Neural crest cell (in vitro differentiated cells): ENCODE results near the gene GNA12. TPM values are rescaled to one million over a fixed set of nuclear protein-coding genes. Genes with fewer than 3 reads are reported as not detected.

Experiments used
- DNase-seq: peaks from one replicate; pipeline ENCODE4 v3.0.0; 2021; ENCODE audit warnings: low read depth, mixed read lengths, low spot score
- H3K27ac Mint-ChIP-seq: one replicate; pipeline ENCODE4 v1.8.0; 2021; ENCODE audit warnings: mild to moderate bottlenecking, mixed read lengths; ENCODE audit not compliant: unreplicated experiment
- H3K27me3 Mint-ChIP-seq: 2 replicates; pipeline ENCODE4 v1.8.0; 2021; ENCODE audit warnings: low read depth, mild to moderate bottlenecking, mixed read lengths
- H3K36me3 Mint-ChIP-seq: 2 replicates; pipeline ENCODE4 v1.8.0; 2021; ENCODE audit warnings: low read depth, mild to moderate bottlenecking, mixed read lengths
- H3K4me1 Mint-ChIP-seq: 2 replicates; pipeline ENCODE4 v1.8.0; 2021; ENCODE audit warnings: mixed read lengths
- H3K4me3 Mint-ChIP-seq: one replicate; pipeline ENCODE4 v1.8.0; 2021; ENCODE audit warnings: mild to moderate bottlenecking, mixed read lengths
- H3K9me3 Mint-ChIP-seq: 2 replicates; pipeline ENCODE4 v1.8.0; 2021; ENCODE audit warnings: mixed read lengths
- CTCF ChIP-seq: fragments of 200-600 bp; sonication (generic); conservative IDR thresholded peaks from 2 replicates; pipeline ENCODE4 v1.5.0; 2021; ENCODE audit warnings: antibody characterized with exemption, mild to moderate bottlenecking
- total RNA-seq: library from RNA; stranded (reverse); gene quantifications from 2 replicates; pipeline ENCODE4 v1.2.1, GENCODE V29; 2021

The GNA12 gene
- total RNA-seq, 1 donor from 2014 or later = 63.5 TPM

- Mint-ChIP-seq H3K4me3 (no peak overlapping the region), H3K9me3 (no peaks in the 10 kb centered on the region), H3K36me3 (no peaks in the 10 kb centered on the region), H3K4me1 (peaks cover 46% of the 10 kb centered on the region), H3K27me3 (no peaks in the 10 kb centered on the region), H3K27ac (peak overlapping the region; percentile 54)
- no peak for DNase-seq
- TF ChIP-seq CTCF = no peak
These were observed 40.4 kb downstream of the GNA12 start for GRCh38 chr7:2803755-2804154.

DNA sequence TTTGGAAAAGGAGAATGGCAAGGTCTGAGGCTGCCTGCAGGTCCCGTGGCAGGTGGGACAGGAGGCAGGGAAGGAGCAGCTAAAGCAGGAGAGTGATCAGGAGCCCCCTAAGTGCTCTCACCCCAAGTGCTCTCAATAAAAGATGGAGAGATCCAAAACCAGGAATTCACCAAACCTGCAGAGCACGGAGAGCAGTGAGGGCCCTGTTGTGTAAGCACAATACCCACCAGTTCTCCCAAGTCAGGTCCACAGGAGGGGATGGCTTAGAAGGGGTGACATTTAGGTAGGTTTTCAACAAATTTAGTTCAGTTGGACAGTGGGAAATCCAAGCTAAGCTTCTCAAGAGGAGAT, 40.8 kb downstream of the GNA12 start:
- Mint-ChIP-seq H3K4me3 (no peak overlapping the region), H3K27ac (no peak overlapping the region), H3K27me3 (no peaks in the 10 kb centered on the region), H3K4me1 (peaks cover 43% of the 10 kb centered on the region), H3K9me3 (no peaks in the 10 kb centered on the region), H3K36me3 (no peaks in the 10 kb centered on the region)
- no peak for DNase-seq
- no peak for TF ChIP-seq CTCF

DNA sequence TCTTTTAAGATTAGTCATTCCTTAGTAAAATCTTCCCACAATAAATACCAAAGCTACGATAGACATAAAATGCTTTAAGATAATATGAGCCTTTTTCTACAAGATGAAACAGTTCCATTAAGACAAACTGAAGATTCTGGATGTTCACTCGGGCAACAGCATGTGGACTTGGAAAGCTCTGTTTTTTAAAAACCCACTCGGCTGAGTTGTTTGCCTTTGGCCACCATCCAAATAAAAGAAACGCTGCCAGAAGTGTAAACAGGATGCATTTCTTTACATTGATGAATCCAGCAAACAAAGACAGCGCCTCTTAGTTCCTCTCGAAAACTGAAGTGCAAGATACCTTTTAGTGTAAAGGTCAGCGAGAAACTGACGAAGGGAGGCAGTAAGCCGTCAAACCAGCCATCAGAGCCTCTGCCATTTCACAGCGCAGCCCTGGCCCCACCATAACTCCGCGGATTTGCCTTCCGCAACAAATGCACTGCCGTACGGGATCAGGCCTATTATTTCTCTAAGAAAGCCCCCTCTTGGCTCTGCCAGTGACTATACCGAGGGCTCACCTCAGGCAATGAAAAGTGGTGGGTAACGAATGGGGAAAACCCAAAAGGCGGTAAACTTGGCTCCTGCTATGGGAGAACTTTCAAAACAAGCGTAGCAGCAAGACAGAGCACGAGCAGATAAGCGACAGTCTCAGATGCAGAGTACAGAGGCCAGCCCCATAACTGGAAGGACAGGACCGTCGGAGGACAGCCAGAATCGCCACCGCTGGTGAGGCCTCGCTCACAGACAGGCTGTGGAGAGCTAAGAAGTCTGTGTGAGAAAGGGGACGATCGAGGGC, 41.4 kb downstream of the GNA12 start:
- Mint-ChIP-seq H3K9me3 (no peaks in the 10 kb centered on the region), H3K4me1 (peaks cover 38% of the 10 kb centered on the region), H3K27me3 (no peaks in the 10 kb centered on the region), H3K27ac (no peak overlapping the region), H3K4me3 (no peak overlapping the region), H3K36me3 (no peaks in the 10 kb centered on the region)
- TF ChIP-seq CTCF = no peak
- no peak for DNase-seq

DNA sequence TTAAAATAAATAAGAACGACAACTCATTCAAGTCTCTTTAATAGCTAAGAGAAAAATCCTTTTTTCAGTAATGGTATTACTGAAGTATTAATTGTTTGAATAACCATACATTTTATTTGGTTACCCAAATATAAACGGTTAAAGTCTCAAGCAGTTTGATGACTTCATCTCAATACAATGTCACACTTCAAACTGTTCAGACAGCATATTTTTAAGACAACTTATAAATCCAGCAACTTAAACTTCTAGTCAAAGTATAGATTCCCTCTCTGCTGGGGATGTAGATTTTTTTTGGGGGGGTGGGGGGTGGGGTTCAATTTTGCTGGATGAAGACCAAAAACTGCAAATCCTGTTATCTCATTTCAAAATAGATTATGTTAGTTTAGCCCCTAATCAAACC, 42.0 kb downstream of the GNA12 start:
- Mint-ChIP-seq H3K4me1 (peaks cover 33% of the 10 kb centered on the region), H3K27me3 (no peaks in the 10 kb centered on the region), H3K27ac (no peak overlapping the region), H3K4me3 (no peak overlapping the region), H3K36me3 (no peaks in the 10 kb centered on the region), H3K9me3 (no peaks in the 10 kb centered on the region)
- DNase-seq = no peak
- TF ChIP-seq CTCF = no peak

GRCh38 chr7:2800931-2801688, 43.0 kb downstream of the GNA12 start:
- peak overlapping the region; percentile 38 for H3K27ac Mint-ChIP-seq
- H3K4me3 Mint-ChIP-seq = no peak overlapping the region
- no peak for TF ChIP-seq CTCF
- no peaks in the 10 kb centered on the region for H3K27me3 Mint-ChIP-seq
- H3K9me3 Mint-ChIP-seq = no peaks in the 10 kb centered on the region
- no peaks in the 10 kb centered on the region for H3K36me3 Mint-ChIP-seq
- H3K4me1 Mint-ChIP-seq = peaks cover 33% of the 10 kb centered on the region
- no peak for DNase-seq
